Astrocyte of the spinal cord (primary cell): ENCODE data around the gene GPR107.

Source experiments
- DNase-seq: peaks from one replicate; pipeline ENCODE4 v3.0.0; 2011; ENCODE audit warnings: low read depth, low spot score
- H3K4me3 ChIP-seq: 2 replicates; pipeline ENCODE4 v1.5.1; 2011; ENCODE audit warnings: low read depth, mild to moderate bottlenecking, low read length, moderate library complexity
- in situ Hi-C: cut with HindIII; loops from 2 replicates; pipeline ENCODE4 v1.10.0; 2017; ENCODE audit warnings: low sequenced_read_pairs
- TF ChIP-seq, protein P1 (sequence below): IDR thresholded peaks from 2 replicates; pipeline ENCODE4 v1.5.1; 2012; ENCODE audit warnings: low read depth, mild to moderate bottlenecking, low read length, inconsistent platforms

The GPR107 gene

DNA sequence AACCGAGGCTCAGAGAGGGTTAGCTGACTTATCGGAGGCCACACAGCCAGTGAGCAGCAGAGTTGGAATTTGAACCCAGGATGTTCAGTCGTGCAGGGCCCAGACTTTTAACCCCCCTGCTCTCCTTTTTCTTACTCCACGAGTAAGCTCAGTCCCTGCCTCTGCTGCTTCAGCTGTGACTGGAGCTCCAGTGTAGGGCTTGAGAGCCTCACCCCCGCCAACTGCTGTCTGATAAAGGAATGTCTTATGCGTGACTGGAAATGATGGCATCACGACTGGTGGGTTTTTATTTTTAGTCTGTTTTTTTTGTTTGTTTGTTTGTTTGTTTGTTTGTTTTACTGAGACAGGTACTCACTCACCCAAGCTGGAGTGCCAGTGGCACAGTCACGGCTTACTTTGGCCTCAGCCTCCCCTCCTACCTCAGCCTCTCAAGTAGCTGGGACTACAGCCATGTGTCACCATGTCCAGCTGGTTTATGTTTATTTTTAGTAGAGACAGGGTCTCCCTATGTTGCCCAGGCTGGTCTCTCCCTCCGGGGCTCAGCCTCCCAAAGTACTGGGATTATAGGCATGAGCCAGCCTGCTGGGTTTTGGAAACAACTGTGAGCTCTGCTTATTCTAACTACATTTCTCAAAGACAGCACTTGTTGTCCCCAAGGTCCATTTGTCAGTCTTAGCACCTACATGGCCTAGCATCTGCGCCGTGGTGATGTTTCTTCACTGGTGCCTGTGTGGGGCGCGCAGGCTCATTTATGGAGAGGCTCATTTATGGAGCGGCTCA lies 66.0 kb downstream of the GPR107 start:
- DNase-seq, result no peak
- no peak overlapping the region for H3K4me3 ChIP-seq
- TF ChIP-seq, protein P1, sequence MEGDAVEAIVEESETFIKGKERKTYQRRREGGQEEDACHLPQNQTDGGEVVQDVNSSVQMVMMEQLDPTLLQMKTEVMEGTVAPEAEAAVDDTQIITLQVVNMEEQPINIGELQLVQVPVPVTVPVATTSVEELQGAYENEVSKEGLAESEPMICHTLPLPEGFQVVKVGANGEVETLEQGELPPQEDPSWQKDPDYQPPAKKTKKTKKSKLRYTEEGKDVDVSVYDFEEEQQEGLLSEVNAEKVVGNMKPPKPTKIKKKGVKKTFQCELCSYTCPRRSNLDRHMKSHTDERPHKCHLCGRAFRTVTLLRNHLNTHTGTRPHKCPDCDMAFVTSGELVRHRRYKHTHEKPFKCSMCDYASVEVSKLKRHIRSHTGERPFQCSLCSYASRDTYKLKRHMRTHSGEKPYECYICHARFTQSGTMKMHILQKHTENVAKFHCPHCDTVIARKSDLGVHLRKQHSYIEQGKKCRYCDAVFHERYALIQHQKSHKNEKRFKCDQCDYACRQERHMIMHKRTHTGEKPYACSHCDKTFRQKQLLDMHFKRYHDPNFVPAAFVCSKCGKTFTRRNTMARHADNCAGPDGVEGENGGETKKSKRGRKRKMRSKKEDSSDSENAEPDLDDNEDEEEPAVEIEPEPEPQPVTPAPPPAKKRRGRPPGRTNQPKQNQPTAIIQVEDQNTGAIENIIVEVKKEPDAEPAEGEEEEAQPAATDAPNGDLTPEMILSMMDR, result no peak
- in situ Hi-C loops, result no loop called here

DNA sequence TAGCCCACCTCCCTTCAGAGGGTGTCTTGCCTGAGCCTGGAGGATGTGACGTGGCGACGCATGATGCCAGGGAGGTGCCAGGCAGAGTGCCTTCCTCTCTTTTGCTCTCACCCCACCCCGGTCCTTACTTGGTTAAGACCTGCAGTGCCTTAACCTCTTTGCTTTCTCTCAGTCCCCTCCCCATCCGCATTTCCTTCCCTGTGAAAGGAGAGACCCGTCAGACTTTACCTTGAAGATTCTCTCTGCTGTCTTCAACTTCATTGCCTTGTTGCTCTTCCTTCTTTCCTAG lies 66.5 kb downstream of the GPR107 start:
- no peak overlapping the region for H3K4me3 ChIP-seq
- DNase-seq, result no peak
- in situ Hi-C loops, result no loop called here
- TF ChIP-seq, protein P1, result no peak

DNA sequence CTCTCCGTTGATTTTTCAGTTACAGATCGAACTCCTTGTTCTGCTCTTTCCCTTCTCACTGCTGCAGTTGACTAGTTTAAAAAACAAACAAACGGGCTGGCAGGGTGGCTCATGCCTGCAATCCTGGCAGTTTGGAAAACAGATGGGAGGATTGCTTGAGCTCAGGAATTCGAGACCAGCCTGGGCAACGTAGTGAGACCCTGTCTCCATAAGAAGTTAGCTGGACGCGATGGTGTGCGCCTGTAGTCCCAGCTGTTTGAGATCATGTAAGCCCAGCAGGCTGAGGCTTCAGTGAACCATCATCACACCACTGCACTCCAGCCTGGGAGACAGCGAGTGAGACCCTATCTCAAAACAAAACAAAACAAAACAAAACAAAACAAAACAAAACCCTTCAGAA lies 67.1 kb downstream of the GPR107 start:
- in situ Hi-C loops, result no loop called here
- no peak overlapping the region for H3K4me3 ChIP-seq
- DNase-seq, result no peak
- TF ChIP-seq, protein P1, result no peak

DNA sequence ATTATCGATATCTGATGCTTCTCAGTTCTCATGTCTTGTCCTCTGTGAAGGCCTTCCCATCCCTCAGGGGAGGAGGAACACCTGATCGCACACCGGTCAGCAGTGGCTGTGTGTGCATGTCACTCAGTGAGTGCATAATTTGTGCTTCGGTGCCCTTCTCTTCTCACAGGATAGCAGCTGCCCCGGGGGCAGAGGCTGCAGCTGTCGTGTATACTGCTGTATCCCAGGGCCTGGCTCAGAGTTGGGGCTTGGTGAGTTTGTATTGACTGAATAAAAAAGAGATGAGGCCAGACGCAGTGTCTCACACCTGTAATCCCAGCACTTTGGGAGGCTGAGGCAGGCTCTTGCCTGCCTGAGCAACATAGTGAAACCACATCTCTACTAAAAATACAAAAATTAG lies 68.8 kb downstream of the GPR107 start:
- TF ChIP-seq, protein P1, result no peak
- in situ Hi-C loops, result no loop called here
- DNase-seq, result no peak
- H3K4me3 ChIP-seq, result no peak overlapping the region

DNA sequence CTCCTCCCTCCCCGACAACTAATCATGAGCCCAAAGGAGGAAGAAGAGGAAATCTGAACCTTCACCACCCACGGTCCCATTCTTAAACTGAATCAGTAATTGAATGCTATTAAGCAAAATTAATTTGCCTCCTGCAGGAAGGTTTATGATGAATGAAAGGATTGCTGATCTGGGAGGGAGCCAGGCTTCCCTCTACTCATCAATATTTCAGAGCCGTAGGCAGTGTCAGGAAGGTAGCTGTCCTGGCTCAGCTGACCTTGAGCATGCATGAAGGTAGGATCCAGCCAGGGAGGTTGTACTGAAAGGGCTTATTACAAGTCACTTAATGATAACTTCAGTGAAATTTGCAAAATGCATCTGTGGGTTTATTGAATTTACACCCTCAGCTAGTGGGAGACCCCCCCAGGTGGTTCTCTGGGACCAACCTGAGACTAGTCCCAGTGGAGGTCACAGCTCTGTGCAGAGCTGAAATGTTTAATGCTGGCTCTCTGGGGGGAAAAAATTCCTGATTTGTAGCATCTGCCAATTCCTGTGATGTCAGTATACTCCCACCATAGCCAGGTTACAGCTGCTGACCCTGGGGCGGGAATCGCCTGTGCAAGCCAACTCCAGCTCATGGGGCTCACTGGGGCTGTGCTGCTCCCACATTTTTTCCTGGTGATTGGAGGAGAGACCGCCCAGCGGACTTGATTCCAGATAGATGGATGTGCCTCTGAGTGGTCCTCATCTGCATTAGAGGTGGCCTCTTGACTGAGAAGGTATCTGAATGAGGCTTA lies 70.6 kb downstream of the GPR107 start:
- in situ Hi-C loops, result no loop called here
- no peak for DNase-seq
- no peak overlapping the region for H3K4me3 ChIP-seq
- TF ChIP-seq, protein P1, result no peak

DNA sequence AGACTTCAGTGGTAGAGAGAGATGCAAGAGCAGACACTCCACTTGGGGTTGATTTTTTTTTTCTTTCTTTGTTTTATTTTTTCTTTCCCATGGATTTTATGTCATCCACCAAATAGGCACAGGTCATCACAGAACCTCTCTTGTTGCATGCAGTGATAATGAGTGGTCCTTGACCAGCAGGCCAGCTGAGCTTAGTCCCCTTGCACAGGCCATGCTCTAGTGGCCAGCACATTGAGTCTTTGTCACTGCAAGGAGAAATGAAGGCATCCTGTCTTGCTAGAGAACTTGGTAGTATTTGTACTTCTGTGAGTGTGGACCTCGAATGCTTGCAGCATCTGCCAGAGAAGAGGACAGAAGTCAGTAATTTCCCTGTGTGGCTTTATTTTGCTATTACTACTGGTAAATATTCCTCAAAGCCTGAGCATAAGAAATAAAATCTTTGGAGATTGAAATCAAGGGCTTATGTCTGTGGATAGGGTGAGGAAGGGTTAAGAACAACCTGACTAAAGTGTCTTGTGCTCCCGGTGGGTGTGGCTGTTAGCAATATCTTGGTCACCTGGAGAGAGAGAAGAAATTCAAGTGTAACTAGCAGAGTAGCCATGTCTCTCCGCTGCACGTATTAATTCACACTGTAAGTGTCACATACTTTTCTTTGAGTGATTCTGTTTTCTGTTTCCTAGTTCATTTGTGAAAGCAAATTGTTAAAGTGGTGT lies 73.2 kb downstream of the GPR107 start:
- no peak overlapping the region for H3K4me3 ChIP-seq
- DNase-seq, result no peak
- TF ChIP-seq, protein P1, result no peak
- in situ Hi-C loops, result no loop called here
